ENCODE data around the gene MYADM.
A peak's percentile ranks its signal among the peaks of the same experiment; 100 is the strongest.
"Not testable (repeated sequence)": the region's sequence is repeated elsewhere in the genome, so short reads cannot be mapped to it uniquely, and the experiment has no call there.

Gene MYADM, protein sequence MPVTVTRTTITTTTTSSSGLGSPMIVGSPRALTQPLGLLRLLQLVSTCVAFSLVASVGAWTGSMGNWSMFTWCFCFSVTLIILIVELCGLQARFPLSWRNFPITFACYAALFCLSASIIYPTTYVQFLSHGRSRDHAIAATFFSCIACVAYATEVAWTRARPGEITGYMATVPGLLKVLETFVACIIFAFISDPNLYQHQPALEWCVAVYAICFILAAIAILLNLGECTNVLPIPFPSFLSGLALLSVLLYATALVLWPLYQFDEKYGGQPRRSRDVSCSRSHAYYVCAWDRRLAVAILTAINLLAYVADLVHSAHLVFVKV

DNA sequence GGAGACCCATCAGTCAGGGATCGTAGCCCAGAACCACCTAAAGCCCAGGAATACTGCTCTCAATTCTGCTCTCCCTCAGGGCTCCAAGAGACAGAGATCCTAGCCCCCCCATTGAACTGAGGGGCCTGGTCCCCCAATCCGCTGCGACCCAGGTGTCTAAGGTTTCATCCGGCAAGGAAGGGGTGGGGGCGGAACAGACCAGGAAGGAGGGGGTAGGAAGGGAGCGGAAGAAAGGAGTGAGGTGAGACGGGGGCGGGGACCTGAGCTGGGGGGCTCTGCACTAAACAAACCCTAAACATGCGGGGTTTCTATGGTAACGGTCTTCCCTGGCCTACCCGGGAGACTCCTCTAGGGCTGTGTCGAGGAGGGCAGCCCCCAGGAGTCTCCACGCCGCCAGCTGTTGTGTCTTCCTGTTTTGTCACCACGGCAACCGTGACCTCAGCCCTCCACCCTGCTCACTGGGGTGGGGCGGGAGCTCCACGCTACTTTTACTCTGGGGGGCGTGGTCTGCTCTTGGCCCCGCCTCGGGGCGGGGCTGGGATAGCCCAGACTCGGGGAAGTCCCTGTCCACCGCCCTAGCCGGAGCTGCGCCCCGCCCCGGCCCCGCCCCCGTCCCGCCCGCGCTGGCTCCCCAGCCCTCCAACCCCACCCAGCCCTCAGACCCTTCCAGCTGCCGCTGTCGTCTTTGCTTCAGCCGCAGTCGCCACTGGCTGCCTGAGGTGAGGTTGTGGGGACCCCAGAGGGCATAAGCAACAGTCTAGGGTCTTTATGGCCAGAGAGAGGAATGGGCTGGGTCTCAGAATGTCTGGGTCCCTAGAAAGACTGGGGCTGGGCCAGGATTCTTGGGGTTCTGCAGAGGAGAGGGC is at the start of gene MYADM:
TSS of gene MYADM (plus strand) at position 659 of the 866 bp plus-strand sequence. CDS start 5,647 bp downstream, outside the sequence.
- peak; percentile 98 for DNase-seq

GRCh38 chr19:53818756-53819155 is 48.9 kb upstream of the MYADM start:
- no peak for DNase-seq

- DNase-seq = no peak
Observed at GRCh38 chr19:53819861-53820260, 47.8 kb upstream of the MYADM start.

GRCh38 chr19:53823380-53824120 is 44.1 kb upstream of the MYADM start:
- peak; percentile 41 for DNase-seq

GRCh38 chr19:53824134-53824611 is 43.5 kb upstream of the MYADM start, which contains the start of gene NLRP12:
Gene NLRP12 (minus strand): TSS chr19:53824314. CDS start chr19:53824174, 140 bp downstream.
- peak; percentile 65 for DNase-seq

GRCh38 chr19:53826876-53827275 is 40.8 kb upstream of the MYADM start:
- no peak for DNase-seq

DNA sequence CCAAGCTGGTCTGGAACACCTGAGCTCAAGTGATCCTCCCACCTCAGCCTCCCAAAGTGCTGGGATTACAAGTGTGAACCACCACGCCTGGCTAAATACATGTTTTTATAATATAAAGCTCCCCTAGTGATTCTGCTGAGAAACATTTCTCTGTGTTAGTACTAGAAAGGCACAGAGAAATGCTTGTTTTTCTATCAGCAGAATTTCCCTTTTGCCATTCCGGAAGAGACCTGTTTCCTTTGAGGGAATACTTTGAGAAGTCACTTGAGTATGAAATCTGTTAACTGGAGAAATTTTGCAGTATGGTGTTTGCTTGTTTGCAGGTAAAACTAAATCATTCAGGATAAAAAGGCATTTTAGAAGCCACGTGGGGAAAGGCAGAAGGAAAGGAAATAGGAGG is 39.2 kb upstream of the MYADM start:
- DNase-seq = no peak

- DNase-seq = peak; percentile 28
Observed at GRCh38 chr19:53832861-53833260, 34.8 kb upstream of the MYADM start.

GRCh38 chr19:53838446-53838845 is 29.2 kb upstream of the MYADM start:
- DNase-seq = not testable (repeated sequence)

- not testable (repeated sequence) for DNase-seq
Observed at GRCh38 chr19:53840241-53840640, 27.4 kb upstream of the MYADM start.

DNA sequence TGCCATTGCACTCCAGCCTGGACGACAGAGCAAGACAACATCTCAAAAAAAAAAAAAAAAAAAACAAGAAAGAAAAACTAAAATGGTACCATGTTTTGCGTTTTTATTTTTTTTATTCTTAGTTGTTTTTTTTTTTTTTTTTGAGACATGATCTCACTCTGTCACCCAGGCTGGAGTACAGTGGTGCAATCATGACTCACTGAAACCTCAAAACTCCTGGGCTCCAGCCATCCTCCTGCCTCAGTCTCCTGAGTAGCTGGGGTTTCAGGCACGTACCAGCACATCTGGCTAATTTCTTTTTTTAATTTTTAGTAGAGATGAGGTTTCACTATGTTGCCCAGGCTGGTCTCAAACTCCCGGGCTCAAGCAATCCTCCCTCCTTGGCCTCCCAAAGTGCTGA is 26.8 kb upstream of the MYADM start:
- not testable (repeated sequence) for DNase-seq

DNA sequence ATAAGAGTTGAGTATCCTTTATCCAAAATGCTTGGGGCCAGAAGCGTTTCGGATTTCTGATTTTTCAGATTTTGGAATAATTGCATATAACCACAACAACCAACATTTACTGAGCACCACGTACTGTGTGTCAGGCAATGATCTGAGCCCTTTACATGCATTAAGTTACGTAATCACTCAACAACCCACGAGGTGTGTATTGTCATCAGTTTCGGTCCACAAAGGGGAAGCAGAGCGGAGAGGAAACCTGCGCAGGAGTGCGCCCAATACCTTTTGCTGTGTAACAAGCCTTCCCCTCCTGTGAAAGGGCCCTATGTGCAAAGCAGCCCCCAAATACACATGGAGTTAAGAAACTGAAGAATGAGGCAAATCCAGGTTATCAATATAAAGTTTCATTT is 22.8 kb upstream of the MYADM start:
- DNase-seq = no peak

DNA sequence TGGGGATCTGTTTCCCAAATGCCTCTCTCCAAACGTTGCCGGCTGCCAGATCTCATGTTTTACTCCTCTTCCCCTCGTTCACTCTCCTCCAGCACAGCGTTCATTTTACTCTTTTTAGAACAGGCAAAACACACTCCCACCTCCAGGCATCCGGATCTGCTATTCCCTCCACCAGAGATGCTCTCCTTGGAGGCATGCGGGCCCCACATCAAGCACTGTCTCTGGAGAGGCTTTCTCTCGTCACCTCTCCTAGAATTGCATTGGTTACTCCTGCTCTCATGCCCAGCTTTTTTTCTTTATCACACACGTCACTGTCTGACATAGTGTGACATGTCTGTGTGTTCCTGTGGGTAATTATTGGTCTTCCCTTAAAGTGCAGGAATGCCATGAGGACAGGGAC is 20.1 kb upstream of the MYADM start:
- no peak for DNase-seq

DNA sequence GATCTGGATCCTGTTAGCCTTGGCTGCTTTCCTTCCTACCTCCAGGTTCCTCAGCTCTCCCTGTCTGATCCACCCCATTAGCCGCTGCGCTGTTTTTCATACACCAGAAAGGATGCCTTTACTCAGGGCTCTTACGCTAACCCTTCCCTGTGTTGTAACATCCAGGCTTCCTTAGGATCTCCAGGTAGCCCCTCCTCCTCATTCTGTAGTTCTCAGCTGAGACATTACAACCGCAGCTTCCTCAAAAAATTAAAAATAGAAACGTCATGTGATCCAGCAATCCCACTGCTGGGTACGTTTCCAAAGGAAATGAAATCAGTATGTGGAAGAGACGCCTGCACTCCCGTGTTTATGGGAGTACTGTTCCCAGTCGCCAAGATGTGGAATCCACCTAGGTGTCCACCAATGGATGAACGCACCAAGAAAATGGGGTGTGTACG is 18.4 kb upstream of the MYADM start:
- DNase-seq = no peak

DNA sequence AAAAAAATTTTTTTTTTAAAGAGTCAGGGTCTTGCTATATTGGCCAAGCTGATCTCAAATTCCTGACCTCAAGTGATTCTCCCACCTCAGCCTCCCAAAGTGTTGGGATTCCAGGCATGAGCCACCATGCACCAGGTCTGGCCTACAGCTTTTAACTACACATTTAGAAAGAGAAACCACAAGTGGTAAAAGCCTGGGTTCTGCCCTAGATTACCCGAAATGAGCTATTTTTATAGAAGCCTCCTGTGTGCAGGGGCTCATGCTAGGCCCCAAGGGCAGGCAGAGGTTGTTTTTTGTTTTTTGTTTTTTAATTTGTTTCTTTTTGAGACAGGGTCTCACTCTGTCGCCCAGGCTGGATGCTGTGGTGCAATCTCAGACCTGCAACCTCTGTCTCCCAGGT is 14.0 kb upstream of the MYADM start:
- DNase-seq = peak; percentile 60

DNA sequence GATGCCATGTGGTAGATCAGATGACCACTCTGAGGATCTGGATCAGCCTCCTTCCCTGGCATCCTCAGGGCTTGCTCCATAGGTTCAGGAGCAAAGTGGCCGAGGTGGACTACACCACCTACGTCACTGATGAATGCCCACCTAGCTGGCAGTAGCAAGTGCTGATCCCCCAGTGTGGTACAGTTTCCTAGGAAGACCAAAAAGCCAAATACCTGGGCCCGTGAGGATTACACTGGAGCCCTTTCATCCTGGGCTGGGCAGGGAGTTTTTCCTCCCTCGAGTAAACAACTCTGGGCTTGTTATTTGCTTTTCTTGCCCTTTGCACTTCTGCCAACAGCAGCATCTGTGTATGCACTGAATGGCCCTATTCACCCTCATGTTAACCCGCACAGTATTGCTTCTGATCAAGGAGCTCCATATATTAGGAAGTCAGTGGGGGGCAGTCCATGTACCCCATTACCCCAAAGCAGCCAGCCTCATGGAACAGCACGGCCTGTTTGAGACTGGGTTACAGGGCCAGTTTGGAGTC is 3.3 kb upstream of the MYADM start:
- no peak for DNase-seq

DNA sequence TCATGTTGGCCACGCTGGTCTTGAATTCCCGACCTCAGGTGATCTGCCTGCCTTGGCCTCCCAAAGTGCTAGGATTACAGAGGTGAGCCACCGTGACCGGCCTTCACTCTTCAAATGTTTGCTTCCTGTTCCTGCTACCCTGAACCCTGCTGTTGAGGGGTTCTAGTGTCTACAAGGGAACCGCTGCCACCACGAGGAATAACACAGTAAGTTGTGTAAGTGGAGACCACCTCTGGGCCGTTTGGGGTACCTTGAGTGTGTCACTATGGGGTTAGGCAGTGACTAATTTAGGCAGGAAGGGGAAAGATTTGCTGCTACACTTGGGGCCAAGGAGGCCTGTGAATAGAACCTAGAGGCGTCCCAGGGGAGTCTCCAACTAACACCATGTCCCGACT is 2.2 kb upstream of the MYADM start:
- no peak for DNase-seq

GRCh38 chr19:53865918-53866864 is 1.5 kb upstream of the MYADM start:
- DNase-seq = peak; percentile 83

- DNase-seq = no peak
Observed at GRCh38 chr19:53866865-53867224, 838 bp upstream of the MYADM start.

DNA sequence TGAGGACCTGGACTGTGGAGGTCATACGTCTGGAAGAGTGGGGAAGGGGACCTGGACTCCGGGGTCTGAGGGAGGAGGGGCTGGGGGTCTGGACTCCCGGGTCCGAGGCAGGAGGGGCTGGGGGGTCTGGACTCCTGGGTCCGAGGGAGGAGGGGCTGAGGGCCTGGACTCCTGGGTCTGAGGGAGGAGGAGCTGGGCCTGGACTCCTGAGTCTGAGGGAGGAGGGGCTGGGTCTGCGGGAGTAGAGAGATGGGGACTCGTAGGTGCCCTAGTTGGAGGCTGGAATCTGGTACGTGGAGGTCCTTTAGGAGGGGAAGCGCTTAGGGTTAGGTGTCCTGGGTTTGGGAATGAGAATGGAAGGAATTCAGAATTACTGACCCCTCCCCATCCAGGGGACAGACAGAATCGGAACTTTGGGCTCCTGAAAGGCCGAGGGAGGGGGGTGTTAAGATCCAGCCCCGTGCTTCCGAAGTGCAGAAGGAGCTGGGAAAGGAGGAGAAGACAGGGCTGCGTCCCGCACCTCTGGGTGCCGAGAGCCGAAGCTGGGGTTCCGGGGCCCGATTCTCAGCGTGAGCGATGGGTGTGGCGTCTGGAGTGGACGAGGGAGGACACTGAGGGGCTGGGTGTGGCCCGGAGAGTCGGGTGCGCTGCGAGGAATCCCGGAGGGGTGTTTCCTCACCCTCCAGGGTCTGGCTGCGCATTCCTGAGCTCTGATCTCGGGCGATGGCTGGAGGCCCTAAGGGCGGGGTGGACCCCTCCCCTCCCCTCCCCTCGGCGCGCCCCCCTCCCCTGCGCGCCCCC is 608 bp downstream of the MYADM start:
- DNase-seq = peak; percentile 54
